Stomach smooth muscle (tissue), 2 donors: ENCODE results near the gene MED16.

Experiments used
- H3K27ac ChIP-seq: one replicate; pipeline ENCODE4 v1.7.0; 2013; ENCODE audit warnings: mild to moderate bottlenecking, low read length, inconsistent platforms
- H3K27me3 ChIP-seq, 2 donors: one replicate each; pipeline ENCODE4 v1.7.0; 2013; ENCODE audit warnings: low read length in 2 of 2; ENCODE audit not compliant: insufficient read depth in 2 of 2, control insufficient read depth in 1 of 2
- H3K36me3 ChIP-seq, 2 donors: one replicate each; pipeline ENCODE4 v1.7.0; 2013; ENCODE audit warnings: low read length in 2 of 2; ENCODE audit not compliant: control insufficient read depth in 2 of 2, insufficient read depth in 2 of 2
- H3K4me1 ChIP-seq: one replicate; pipeline ENCODE4 v1.7.0; 2013; ENCODE audit warnings: low read length; ENCODE audit not compliant: control insufficient read depth, insufficient read depth
- H3K4me3 ChIP-seq, 2 donors: one replicate each; pipeline ENCODE4 v1.7.0; 2013; ENCODE audit warnings: low read length in 2 of 2
- H3K9ac ChIP-seq, 2 donors: one replicate each; pipeline ENCODE4 v1.7.0; 2013; ENCODE audit warnings: low read length in 2 of 2, mild to moderate bottlenecking in 1 of 2
- H3K9me3 ChIP-seq, 2 donors: one replicate each; pipeline ENCODE4 v1.7.0; 2013; ENCODE audit warnings: low read length in 2 of 2; ENCODE audit not compliant: control insufficient read depth in 2 of 2
- donor health status: healthy.
- donor health status: Pancreatic carcinoma.

MED16 gene

GRCh38 chr19:875265-875879 lies 17.6 kb downstream of the MED16 start:
- H3K27me3 ChIP-seq, result no peaks in the 10 kb centered on the region
- peaks cover 10 to 17% of the 10 kb centered on the region in 2 donors for H3K36me3 ChIP-seq
- no peak overlapping the region for H3K4me3 ChIP-seq
- no peak overlapping the region for H3K9ac ChIP-seq
- H3K27ac ChIP-seq, result no peak overlapping the region
- H3K9me3 ChIP-seq, result no peaks in the 10 kb centered on the region
- H3K4me1 ChIP-seq, result peaks cover 14% of the 10 kb centered on the region

GRCh38 chr19:873561-874041 lies 19.4 kb downstream of the MED16 start:
- Histone ChIP-seq H3K27me3 (no peaks in the 10 kb centered on the region), H3K9ac (no peak overlapping the region), H3K4me3 (no peak overlapping the region), H3K27ac (no peak overlapping the region), H3K36me3 (peaks cover 6 to 14% of the 10 kb centered on the region in 2 donors), H3K4me1 (peaks cover 23% of the 10 kb centered on the region), H3K9me3 (no peaks in the 10 kb centered on the region)

GRCh38 chr19:873084-873483 lies 19.9 kb downstream of the MED16 start:
- H3K9me3 ChIP-seq, result no peaks in the 10 kb centered on the region
- H3K36me3 ChIP-seq, result peaks cover 6 to 16% of the 10 kb centered on the region in 2 donors
- H3K27ac ChIP-seq, result no peak overlapping the region
- H3K27me3 ChIP-seq, result no peaks in the 10 kb centered on the region
- H3K4me3 ChIP-seq, result no peak overlapping the region
- no peak overlapping the region for H3K9ac ChIP-seq
- peaks cover 27% of the 10 kb centered on the region for H3K4me1 ChIP-seq

GRCh38 chr19:872266-872951 lies 20.6 kb downstream of the MED16 start:
- peak overlapping the region; percentile 75 for H3K27ac ChIP-seq

GRCh38 chr19:871446-872265 lies 21.3 kb downstream of the MED16 start:
- H3K27ac ChIP-seq, result peak overlapping the region; percentile 75
- H3K9ac ChIP-seq, result no peak overlapping the region

More at GRCh38 chr19:872266-872951, 20.6 kb downstream of the MED16 start:
- Histone ChIP-seq H3K4me3 (no peak overlapping the region), H3K36me3 (peaks cover 9 to 20% of the 10 kb centered on the region in 2 donors), H3K9ac (no peak overlapping the region), H3K27me3 (no peaks in the 10 kb centered on the region), H3K4me1 (peaks cover 31% of the 10 kb centered on the region), H3K9me3 (no peaks in the 10 kb centered on the region)

GRCh38 chr19:870963-871401 lies 22.0 kb downstream of the MED16 start:
- no peak overlapping the region for H3K9ac ChIP-seq
- H3K27ac ChIP-seq, result peak overlapping the region; percentile 74
- H3K4me1 ChIP-seq, result peaks cover 31% of the 10 kb centered on the region
- H3K36me3 ChIP-seq, result peaks cover 3 to 16% of the 10 kb centered on the region in 2 donors
- no peaks in the 10 kb centered on the region for H3K9me3 ChIP-seq
- H3K27me3 ChIP-seq, result no peaks in the 10 kb centered on the region
- no peak overlapping the region for H3K4me3 ChIP-seq

More at GRCh38 chr19:871446-872265, 21.3 kb downstream of the MED16 start:
- Histone ChIP-seq H3K9me3 (no peaks in the 10 kb centered on the region), H3K4me3 (no peak overlapping the region), H3K4me1 (peaks cover 31% of the 10 kb centered on the region), H3K36me3 (peaks cover 6 to 21% of the 10 kb centered on the region in 2 donors), H3K27me3 (no peaks in the 10 kb centered on the region)

- H3K36me3 ChIP-seq, result peaks cover 3 to 16% of the 10 kb centered on the region in 2 donors
- H3K4me1 ChIP-seq, result peaks cover 31% of the 10 kb centered on the region
- peak overlapping the region; percentile 74 for H3K27ac ChIP-seq
- no peaks in the 10 kb centered on the region for H3K27me3 ChIP-seq
- no peak overlapping the region for H3K4me3 ChIP-seq
- H3K9me3 ChIP-seq, result no peaks in the 10 kb centered on the region
- no peak overlapping the region for H3K9ac ChIP-seq
These were observed 22.7 kb downstream of the MED16 start for GRCh38 chr19:870314-870713.

- Histone ChIP-seq H3K27ac (peak overlapping the region; percentile 74), H3K36me3 (peaks cover 3 to 11% of the 10 kb centered on the region in 2 donors), H3K4me1 (peaks cover 31% of the 10 kb centered on the region), H3K9ac (no peak overlapping the region), H3K4me3 (no peak overlapping the region), H3K9me3 (no peaks in the 10 kb centered on the region), H3K27me3 (no peaks in the 10 kb centered on the region)
These were observed 23.5 kb downstream of the MED16 start for GRCh38 chr19:869245-870177.

GRCh38 chr19:868458-869244 lies 24.3 kb downstream of the MED16 start:
- Histone ChIP-seq H3K9me3 (no peaks in the 10 kb centered on the region), H3K36me3 (peaks cover 3 to 7% of the 10 kb centered on the region in 2 donors), H3K4me3 (no peak overlapping the region), H3K4me1 (peaks cover 38% of the 10 kb centered on the region), H3K27ac (peak overlapping the region; percentile 37), H3K9ac (no peak overlapping the region), H3K27me3 (no peaks in the 10 kb centered on the region)
